A549 (cell line): ENCODE data around the gene IKZF4. TPM values are rescaled to one million over a fixed set of nuclear protein-coding genes. Genes with fewer than 3 reads are reported as not detected.
"Not testable (repeated sequence)": the region's sequence is repeated elsewhere in the genome, so short reads cannot be mapped to it uniquely, and the experiment has no call there.

Source experiments
- ATAC-seq, 2 experiments: fragments of 200-7000 bp in 1 of 2; fragments of >200 bp in 1 of 2; cut with Nextera tagmentation in 1 of 2; cut with Tn5 transposase in 1 of 2; 3 replicates each; pipeline versions ENCODE4 v1.8.0 to v1.9.1; 2018 to 2020; ENCODE audit warnings: mild to moderate bottlenecking in 1 of 2, moderate library complexity in 1 of 2
- CTCF ChIA-PET: fragments of 300-600 bp; sonication (Branson Sonifier 250); formaldehyde crosslinking; extraction: SDS; loops from one replicate; lab custom pipeline; 2021; ENCODE audit warnings: antibody characterized with exemption, inconsistent platforms; lab: Yijun Ruan, JAX
- POLR2A ChIA-PET: fragments of 350-600 bp; formaldehyde crosslinking; extraction: SDS; loops from one replicate; lab custom pipeline; 2021; ENCODE audit warnings: antibody characterized with exemption, inconsistent platforms; lab: Yijun Ruan, JAX
- DNase-seq, 2 experiments: peaks; one replicate each; pipeline versions ENCODE4 v3.0.0 to v3.0.0-alpha.2; 2011 to 2016; ENCODE audit warnings: low read depth in 1 of 2, low spot score in 1 of 2
- FAIRE-seq: peaks from 2 replicates; lab custom pipeline; 2011; peaks lifted over from hg19 to GRCh38; lab: Jason Lieb, UNC
- H3K27ac ChIP-seq, 2 experiments: fragments of >200 bp; sonication (Bioruptor Twin); formaldehyde crosslinking; 3 replicates each; pipeline ENCODE4 v1.5.1; 2016 to 2017
- H3K4me1 ChIP-seq: fragments of >200 bp; sonication (Bioruptor Twin); formaldehyde crosslinking; 3 replicates; pipeline ENCODE4 v1.6.1; 2016
- H3K4me2 ChIP-seq: fragments of >200 bp; sonication (Bioruptor Twin); formaldehyde crosslinking; 3 replicates; pipeline ENCODE4 v1.6.1; 2016
- H3K4me3 ChIP-seq: fragments of >200 bp; sonication (Bioruptor Twin); formaldehyde crosslinking; 3 replicates; pipeline ENCODE4 v1.5.1; 2016
- H3K9me3 ChIP-seq: fragments of >200 bp; sonication (Bioruptor Twin); formaldehyde crosslinking; 3 replicates; pipeline ENCODE4 v1.6.1; 2016
- CBX2 ChIP-seq: fragments of 200-600 bp; sonication (generic); IDR thresholded peaks from 2 replicates; pipeline ENCODE4 v1.6.1; 2016; ENCODE audit warnings: low read depth, mild to moderate bottlenecking, borderline replicate concordance
- CEBPB ChIP-seq, 2 experiments: fragments of >200 bp in 1 of 2; sonication (Bioruptor Twin) in 1 of 2; formaldehyde crosslinking in 1 of 2; IDR thresholded peaks; 2 replicates each; pipeline ENCODE4 v1.6.1; 2012 to 2016
- CHD2 ChIP-seq: fragments of 150-350 bp; IDR thresholded peaks from 2 replicates; pipeline ENCODE4 v1.6.1; 2014; ENCODE audit warnings: low read length; ENCODE audit not compliant: partially characterized antibody
- CHD4 ChIP-seq: fragments of 200-600 bp; sonication (generic); IDR thresholded peaks from 2 replicates; pipeline ENCODE4 v1.6.1; 2016; ENCODE audit warnings: antibody characterized with exemption, mild to moderate bottlenecking, borderline replicate concordance
- FOXS1 ChIP-seq: fragments of 250-450 bp; sonication (Bioruptor Pico); IDR thresholded peaks from 2 replicates; pipeline ENCODE4 v1.5.0; 2020; ENCODE audit warnings: mild to moderate bottlenecking, moderate library complexity
- HOXA7 ChIP-seq: fragments of 250-450 bp; sonication (Bioruptor Pico); IDR thresholded peaks from 2 replicates; pipeline ENCODE4 v1.5.0; 2020; ENCODE audit warnings: mild to moderate bottlenecking, moderate library complexity
- HOXB13 ChIP-seq: fragments of 250-450 bp; sonication (Bioruptor Pico); IDR thresholded peaks from 2 replicates; pipeline ENCODE4 v1.5.0; 2020; ENCODE audit warnings: low read depth, mild to moderate bottlenecking, moderate library complexity
- JUN ChIP-seq, 2 experiments: fragments of >200 bp; sonication (Bioruptor Twin); formaldehyde crosslinking; IDR thresholded peaks; 2 replicates in 1 of 2; 3 replicates in 1 of 2; pipeline ENCODE4 v1.6.1; 2016 to 2017
- NFE2L2 ChIP-seq: fragments of 150-350 bp; conservative IDR thresholded peaks from 2 replicates; pipeline ENCODE4 v1.6.1; 2014; ENCODE audit warnings: low read length
- NPAS2 ChIP-seq: fragments of 250-450 bp; sonication (Bioruptor Pico); IDR thresholded peaks from 2 replicates; pipeline ENCODE4 v1.8.0; 2022; ENCODE audit warnings: mild to moderate bottlenecking, moderate library complexity, borderline replicate concordance
- RAD21 ChIP-seq, 2 experiments: fragments of >200 bp in 1 of 2; sonication (Bioruptor Twin) in 1 of 2; formaldehyde crosslinking in 1 of 2; IDR thresholded peaks in 1 of 2; conservative IDR thresholded peaks in 1 of 2; 2 replicates in 1 of 2; 3 replicates in 1 of 2; pipeline ENCODE4 v1.6.1; 2012 to 2018; ENCODE audit warnings: inconsistent platforms in 1 of 2
- RCOR1 ChIP-seq: fragments of 150-350 bp; IDR thresholded peaks from 2 replicates; pipeline ENCODE4 v1.6.1; 2014; ENCODE audit warnings: antibody characterized with exemption, low read length, low read depth
- TFCP2L1 ChIP-seq: fragments of 250-450 bp; sonication (Bioruptor Pico); IDR thresholded peaks from 2 replicates; pipeline ENCODE4 v1.5.0; 2021; ENCODE audit warnings: mild to moderate bottlenecking
- ZFP36 ChIP-seq: fragments of 450-650 bp; IDR thresholded peaks from 2 replicates; pipeline ENCODE4 v1.6.1; 2014; ENCODE audit warnings: borderline replicate concordance; ENCODE audit not compliant: partially characterized antibody
- ZSCAN20 ChIP-seq: fragments of 250-450 bp; sonication (Bioruptor Pico); IDR thresholded peaks from 2 replicates; pipeline ENCODE4 v1.8.0; 2022; ENCODE audit warnings: mild to moderate bottlenecking, moderate library complexity
- WGBS: methylation state at CpG from one replicate; pipeline ENCODE4 v1.1.6; 2017; ENCODE audit errors: missing lambda C conversion rate; 5-methylcytosine and 5-hydroxymethylcytosine counted together
- polyA plus RNA-seq, 4 experiments: library from polyadenylated mRNA; depleted of rRNA in 3 of 4; stranded (reverse); fragments of >200 nt; fragmentation: RNase III in 1 of 4; extraction: RNeasy Plus Mini Kit Qiagen cat#74134 plus additional on column Dnase treatment in 1 of 4; gene quantifications; 2 replicates in 3 of 4; 3 replicates in 1 of 4; pipeline ENCODE4 v1.2.3, GENCODE V29; 2011 to 2017
- TF ChIP-seq, protein P1 (sequence below): fragments of >200 bp; sonication (Bioruptor Twin); formaldehyde crosslinking; IDR thresholded peaks from 3 replicates; pipeline ENCODE4 v1.6.1; 2016
- TF ChIP-seq, protein P2 (sequence below): fragments of 150-350 bp; IDR thresholded peaks from 2 replicates; pipeline ENCODE4 v1.6.1; 2014; ENCODE audit warnings: low read depth, mild to moderate bottlenecking, low read length

IKZF4 gene
- polyA plus RNA-seq, 2 of the 4 experiments (the other 2 are of a cell fraction) = 2.0 TPM

- no peak for ATAC-seq
- CTCF ChIA-PET = interaction anchor here (0.8 to 1.5 kb wide), 5 partner anchors 10 to 104 kb away, joined by 3 read pairs; no protein-coding TSS in a partner anchor
- no peak overlapping the region for H3K4me3 ChIP-seq
- TF ChIP-seq, protein P1, sequence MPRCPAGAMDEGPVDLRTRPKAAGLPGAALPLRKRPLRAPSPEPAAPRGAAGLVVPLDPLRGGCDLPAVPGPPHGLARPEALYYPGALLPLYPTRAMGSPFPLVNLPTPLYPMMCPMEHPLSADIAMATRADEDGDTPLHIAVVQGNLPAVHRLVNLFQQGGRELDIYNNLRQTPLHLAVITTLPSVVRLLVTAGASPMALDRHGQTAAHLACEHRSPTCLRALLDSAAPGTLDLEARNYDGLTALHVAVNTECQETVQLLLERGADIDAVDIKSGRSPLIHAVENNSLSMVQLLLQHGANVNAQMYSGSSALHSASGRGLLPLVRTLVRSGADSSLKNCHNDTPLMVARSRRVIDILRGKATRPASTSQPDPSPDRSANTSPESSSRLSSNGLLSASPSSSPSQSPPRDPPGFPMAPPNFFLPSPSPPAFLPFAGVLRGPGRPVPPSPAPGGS = no peak
- TF ChIP-seq HOXA7 (CRISPR knock-in tag) = no peak
- no peak for TF ChIP-seq HOXB13 (CRISPR knock-in tag)
- no peak for TF ChIP-seq NPAS2 (CRISPR knock-in tag)
- TF ChIP-seq ZSCAN20 (CRISPR knock-in tag) = no peak
- no peak for TF ChIP-seq CBX2
- TF ChIP-seq TFCP2L1 (CRISPR knock-in tag) = no peak
- no peak for TF ChIP-seq RCOR1
- TF ChIP-seq NFE2L2 = no peak
- POLR2A ChIA-PET = no interaction called here
- no peaks in the 10 kb centered on the region for H3K4me1 ChIP-seq
- DNase-seq = no peak
- H3K27ac ChIP-seq = no peak overlapping the region
- WGBS = 86% methylated on average over 5 of the region's 5 CpGs
- no peaks in the 10 kb centered on the region for H3K9me3 ChIP-seq
- no peak for FAIRE-seq
- no peak overlapping the region for H3K4me2 ChIP-seq
Observed at GRCh38 chr12:56074396-56074795, 53.6 kb downstream of the IKZF4 start.

- CTCF ChIA-PET = interaction anchor here (0.6 to 2.3 kb wide), 10 partner anchors 10 to 426 kb away, joined by 3 to 20 read pairs (median 6); no protein-coding TSS in a partner anchor
- WGBS = 93% methylated on average over 9 of the region's 9 CpGs
Observed at GRCh38 chr12:56077966-56078365, 57.1 kb downstream of the IKZF4 start.

DNA sequence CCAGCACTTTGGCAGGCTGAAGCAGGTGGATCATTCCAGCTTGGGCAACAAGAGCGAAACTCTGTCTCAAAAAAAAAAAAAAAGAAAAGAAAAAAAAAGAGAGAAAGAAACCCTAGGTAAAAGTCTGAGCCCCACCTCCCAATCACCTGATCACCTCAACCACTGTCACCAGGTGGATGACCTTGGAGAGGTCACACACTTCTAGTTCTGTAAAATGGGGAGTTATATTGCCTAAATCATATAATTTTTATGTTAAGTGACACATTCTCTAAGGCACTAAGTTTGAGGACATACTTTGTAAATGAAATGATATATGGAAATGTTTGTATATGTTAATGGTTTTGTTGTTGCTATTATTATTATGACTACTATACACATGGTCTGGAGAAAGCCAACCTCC, 57.6 kb downstream of the IKZF4 start:
- DNase-seq = no peak
- ChIA-PET POLR2A (interaction anchor here (1.7 to 2.7 kb wide), 3 partner anchors 26 to 39 kb away, joined by 7 to 33 read pairs (median 19); partner anchors contain the start of genes PA2G4, RPL41 and ZC3H10), CTCF (interaction anchor here (0.6 to 2.3 kb wide), 15 partner anchors 11 to 425 kb away, joined by 3 to 20 read pairs (median 8); partner anchors contain the start of genes PA2G4 and ZC3H10)
- no peak overlapping the region; the same call in 2 of the 3 replicates for H3K4me3 ChIP-seq
- TF ChIP-seq ZFP36 = no peak
- no peak for TF ChIP-seq FOXS1 (CRISPR knock-in tag)
- TF ChIP-seq, protein P2, sequence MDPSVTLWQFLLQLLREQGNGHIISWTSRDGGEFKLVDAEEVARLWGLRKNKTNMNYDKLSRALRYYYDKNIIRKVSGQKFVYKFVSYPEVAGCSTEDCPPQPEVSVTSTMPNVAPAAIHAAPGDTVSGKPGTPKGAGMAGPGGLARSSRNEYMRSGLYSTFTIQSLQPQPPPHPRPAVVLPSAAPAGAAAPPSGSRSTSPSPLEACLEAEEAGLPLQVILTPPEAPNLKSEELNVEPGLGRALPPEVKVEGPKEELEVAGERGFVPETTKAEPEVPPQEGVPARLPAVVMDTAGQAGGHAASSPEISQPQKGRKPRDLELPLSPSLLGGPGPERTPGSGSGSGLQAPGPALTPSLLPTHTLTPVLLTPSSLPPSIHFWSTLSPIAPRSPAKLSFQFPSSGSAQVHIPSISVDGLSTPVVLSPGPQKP = no peak
- TF ChIP-seq CBX2 = no peak
- no peak for TF ChIP-seq NPAS2 (CRISPR knock-in tag)
- no peak for TF ChIP-seq CHD2
- no peak for TF ChIP-seq NFE2L2
- no peak for TF ChIP-seq RAD21 (conservative IDR thresholded peaks at IDR 0.05 in 1 of 2, IDR thresholded peaks at IDR 0.05 in 1 of 2)
- TF ChIP-seq CHD4 = no peak
- TF ChIP-seq HOXB13 (CRISPR knock-in tag) = no peak
- TF ChIP-seq CEBPB (IDR thresholded peaks at IDR 0.05) = no peak
- TF ChIP-seq JUN (IDR thresholded peaks at IDR 0.05) = no peak
- TF ChIP-seq, all 56 proteins: peak for 0
- H3K4me1 ChIP-seq = peaks cover 30% of the 10 kb centered on the region
- WGBS = 100% methylated on average over 1 of the region's 1 CpG
- FAIRE-seq = no peak
- ATAC-seq = no peak
- H3K27ac ChIP-seq = peak overlapping the region; percentile 87 to 96; a peak in 2 of 6 replicates
- H3K4me2 ChIP-seq = peak overlapping the region; percentile 94
- no peaks in the 10 kb centered on the region for H3K9me3 ChIP-seq

More at GRCh38 chr12:56077966-56078365, 57.1 kb downstream of the IKZF4 start:
- H3K4me3 ChIP-seq, H3K27ac ChIP-seq, H3K9me3 ChIP-seq, DNase-seq, H3K4me2 ChIP-seq, ATAC-seq, FAIRE-seq: not testable (repeated sequence)
- POLR2A ChIA-PET = interaction anchor here (2.0 to 2.7 kb wide), 2 partner anchors 26 to 40 kb away, joined by 19 to 33 read pairs; partner anchors contain the start of genes PA2G4, RPL41 and ZC3H10
- peaks cover 29% of the 10 kb centered on the region for H3K4me1 ChIP-seq
